ENCODE results near the gene TMEM175.

DNA sequence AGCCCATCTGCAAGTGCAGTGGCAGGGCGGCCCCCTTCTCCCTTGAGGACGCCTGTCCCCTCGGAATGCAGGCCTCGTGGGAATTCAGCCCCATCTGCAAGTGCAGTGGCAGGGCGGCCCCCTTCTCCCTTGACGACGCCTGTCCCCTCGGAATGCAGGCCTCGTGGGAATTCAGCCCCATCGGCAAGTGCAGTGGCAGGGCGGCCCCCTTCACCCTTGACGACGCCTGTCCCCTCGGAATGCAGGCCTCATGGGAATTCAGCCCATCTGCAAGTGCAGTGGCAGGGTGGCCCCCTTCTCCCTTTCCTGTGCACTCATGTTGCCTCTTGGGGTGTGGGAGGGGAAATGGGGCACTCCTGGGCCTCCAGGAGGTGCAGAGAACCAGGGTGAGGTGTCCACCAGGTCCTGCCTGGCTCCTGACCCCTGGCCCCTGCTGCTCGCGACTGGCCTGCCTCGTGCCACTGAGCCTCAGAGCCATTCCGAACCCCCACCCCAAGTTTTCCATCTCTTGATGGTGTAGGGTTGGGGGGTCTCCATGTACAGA, 67.7 kb downstream of the TMEM175 start:
- TF ChIP-seq POLR2A (IDR thresholded peaks at IDR 0.05; ENCODE audit: low read length): no peak
- no peak for TF ChIP-seq GATA1 (IDR thresholded peaks at IDR 0.05; ENCODE audit: low read depth, low read length)
